ENCODE results near the gene LMBR1. TPM values are rescaled to one million over a fixed set of nuclear protein-coding genes. Genes with fewer than 3 reads are reported as not detected.

LMBR1 gene
- total and polyA plus RNA-seq, 2 of the 13 experiments (the other 11 are each of a cell fraction or from before 2014, with no cell fraction given) = 20.9 to 39.6 TPM

GRCh38 chr7:156942708-156943090 lies 49.7 kb upstream of the LMBR1 start (continued):
- TF ChIP-seq ZNF280B (CRISPR knock-in tag; IDR thresholded peaks at IDR 0.05; ENCODE audit: borderline replicate concordance) = 0 out of 2 replicates have a peak, but pooled peaks have one; percentile 47
- no peak for TF ChIP-seq ZNF570 (CRISPR knock-in tag; IDR thresholded peaks at IDR 0.05; ENCODE audit: borderline replicate concordance)
- TF ChIP-seq ZFX (CRISPR knock-in tag; IDR thresholded peaks at IDR 0.05; ENCODE audit: low read depth) = peak; percentile 45
- TF ChIP-seq TBX3 (IDR thresholded peaks at IDR 0.05; ENCODE audit: borderline replicate concordance) = no peak
- TF ChIP-seq PHF5A (CRISPR knock-in tag; IDR thresholded peaks at IDR 0.05; ENCODE audit: low read depth, unreplicated experiment) = no peak
- TF ChIP-seq NFKB2 (CRISPR knock-in tag; IDR thresholded peaks at IDR 0.05; ENCODE audit: borderline replicate concordance) = no peak; the same call in 1 of the 2 replicates
- no peak for TF ChIP-seq ZNF501 (CRISPR knock-in tag; IDR thresholded peaks at IDR 0.05)
- TF ChIP-seq UBTF (CRISPR knock-in tag; IDR thresholded peaks at IDR 0.05) = peak; percentile 71
- TF ChIP-seq ZSCAN25 (CRISPR knock-in tag; IDR thresholded peaks at IDR 0.05) = peak; percentile 77; the same call in 1 of the 2 replicates
- no peak for TF ChIP-seq MLX (CRISPR knock-in tag; IDR thresholded peaks at IDR 0.05)
- no peak for TF ChIP-seq ZNF280D (CRISPR knock-in tag; IDR thresholded peaks at IDR 0.05)
- no peak for TF ChIP-seq ZNF468 (CRISPR knock-in tag; IDR thresholded peaks at IDR 0.05)
- TF ChIP-seq ZNF776 (CRISPR knock-in tag; IDR thresholded peaks at IDR 0.05) = no peak
- TF ChIP-seq ZNF790 (CRISPR knock-in tag; IDR thresholded peaks at IDR 0.05; ENCODE audit: borderline replicate concordance) = no peak
- TF ChIP-seq TBX2 (CRISPR knock-in tag; IDR thresholded peaks at IDR 0.05; ENCODE audit: borderline replicate concordance) = peak; percentile 41; the same call in 1 of the 2 replicates
- TF ChIP-seq ARID4A (CRISPR knock-in tag; IDR thresholded peaks at IDR 0.05; ENCODE audit: borderline replicate concordance) = no peak
- no peak for TF ChIP-seq GTF3A (CRISPR knock-in tag; conservative IDR thresholded peaks at IDR 0.05)
- no peak for TF ChIP-seq KAT8 (CRISPR knock-in tag; IDR thresholded peaks at IDR 0.05)

Data from HepG2 (cell line).